H9 (cell line): ENCODE measurements around the gene ACSM4. TPM values are rescaled to one million over a fixed set of nuclear protein-coding genes. Genes with fewer than 3 reads are reported as not detected.

ENCODE experiments used
- DNase-seq: peaks from one replicate; pipeline ENCODE4 v3.0.0-alpha.2; 2017
- H2AFZ ChIP-seq: one replicate; pipeline ENCODE4 v1.6.1; 2013; ENCODE audit warnings: mild to moderate bottlenecking, low read length, control low read depth, moderate library complexity
- H2AK5ac ChIP-seq: 2 replicates; pipeline ENCODE4 v1.6.1; 2013; ENCODE audit warnings: low read length, control low read depth, mixed read lengths; ENCODE audit not compliant: insufficient read length
- H2BK120ac ChIP-seq: one replicate; pipeline ENCODE4 v1.6.1; 2013; ENCODE audit warnings: low read depth, mild to moderate bottlenecking, low read length, control low read depth, inconsistent platforms; ENCODE audit not compliant: poor library complexity, severe bottlenecking
- H2BK12ac ChIP-seq: 2 replicates; pipeline ENCODE4 v1.6.1; 2013; ENCODE audit warnings: low read length, control low read depth, mixed read lengths, low read depth; ENCODE audit not compliant: insufficient read length
- H2BK15ac ChIP-seq: 2 replicates; pipeline ENCODE4 v1.6.1; 2013; ENCODE audit warnings: low read depth, low read length, control low read depth
- H2BK20ac ChIP-seq: one replicate; pipeline ENCODE4 v1.6.1; 2013; ENCODE audit warnings: low read depth, mild to moderate bottlenecking, low read length, control low read depth, inconsistent platforms; ENCODE audit not compliant: poor library complexity, severe bottlenecking
- H2BK5ac ChIP-seq: 2 replicates; pipeline ENCODE4 v1.6.1; 2013; ENCODE audit warnings: low read length, control low read depth, mixed read lengths; ENCODE audit not compliant: insufficient read length
- H3K14ac ChIP-seq: 2 replicates; pipeline ENCODE4 v1.6.1; 2013; ENCODE audit warnings: low read length, control low read depth; ENCODE audit not compliant: insufficient read depth
- H3K18ac ChIP-seq: 2 replicates; pipeline ENCODE4 v1.6.1; 2013; ENCODE audit warnings: low read depth, mild to moderate bottlenecking, mixed read lengths, low read length, control low read depth; ENCODE audit not compliant: insufficient read length
- H3K23ac ChIP-seq: 2 replicates; pipeline ENCODE4 v1.6.1; 2013; ENCODE audit warnings: low read length, control low read depth, mixed read lengths, low read depth; ENCODE audit not compliant: insufficient read length
- H3K23me2 ChIP-seq: 2 replicates; pipeline ENCODE4 v1.6.1; 2013; ENCODE audit warnings: low read depth, mild to moderate bottlenecking, mixed read lengths, low read length, control low read depth; ENCODE audit not compliant: insufficient read length, poor library complexity, severe bottlenecking
- H3K27ac ChIP-seq: 2 replicates; pipeline ENCODE4 v1.5.1; 2013; ENCODE audit warnings: low read length, control low read depth, mixed read lengths, low read depth; ENCODE audit not compliant: insufficient read length
- H3K27me3 ChIP-seq: 2 replicates; pipeline ENCODE4 v1.6.1; 2013; ENCODE audit warnings: low read length, control low read depth, inconsistent platforms; ENCODE audit not compliant: insufficient read depth
- H3K4ac ChIP-seq: 2 replicates; pipeline ENCODE4 v1.6.1; 2013; ENCODE audit warnings: low read depth, mild to moderate bottlenecking, control low read depth, inconsistent platforms, low read length, moderate library complexity
- H3K4me1 ChIP-seq: 2 replicates; pipeline ENCODE4 v1.6.1; 2013; ENCODE audit warnings: low read length, control low read depth, inconsistent platforms; ENCODE audit not compliant: insufficient read depth
- H3K4me2 ChIP-seq: 2 replicates; pipeline ENCODE4 v1.6.1; 2013; ENCODE audit warnings: low read length, control low read depth, mixed read lengths; ENCODE audit not compliant: insufficient read length, insufficient read depth
- H3K56ac ChIP-seq: 2 replicates; pipeline ENCODE4 v1.6.1; 2013; ENCODE audit warnings: low read depth, mild to moderate bottlenecking, mixed read lengths, low read length, control low read depth; ENCODE audit not compliant: insufficient read length
- H3K79me1 ChIP-seq: 2 replicates; pipeline ENCODE4 v1.6.1; 2013; ENCODE audit warnings: low read depth, mild to moderate bottlenecking, moderate library complexity, low read length, control low read depth, inconsistent platforms; ENCODE audit not compliant: insufficient read depth, poor library complexity, severe bottlenecking
- H3K79me2 ChIP-seq: 2 replicates; pipeline ENCODE4 v1.6.1; 2013; ENCODE audit warnings: low read length, control low read depth, inconsistent platforms; ENCODE audit not compliant: insufficient read depth
- H3K9ac ChIP-seq: 2 replicates; pipeline ENCODE4 v1.6.1; 2013; ENCODE audit warnings: low read length, control low read depth, mixed read lengths; ENCODE audit not compliant: insufficient read length; ENCODE audit errors: extremely low read depth
- H3K9me3 ChIP-seq: one replicate; pipeline ENCODE4 v1.6.1; 2013; ENCODE audit warnings: low read depth, low read length, inconsistent platforms; ENCODE audit not compliant: control insufficient read depth
- H3T11ph ChIP-seq: one replicate; pipeline ENCODE4 v1.6.1; 2013; ENCODE audit warnings: mild to moderate bottlenecking, low read length, control low read depth, inconsistent platforms
- H4K20me1 ChIP-seq: one replicate; pipeline ENCODE4 v1.6.1; 2013; ENCODE audit not compliant: control insufficient read depth, insufficient read length, insufficient read depth
- H4K5ac ChIP-seq: 2 replicates; pipeline ENCODE4 v1.6.1; 2013; ENCODE audit warnings: low read depth, mild to moderate bottlenecking, mixed read lengths, low read length, control low read depth; ENCODE audit not compliant: insufficient read length
- H4K8ac ChIP-seq: replicated peaks from 2 replicates; pipeline ENCODE4 v1.6.1; 2013; ENCODE audit warnings: low read length, control low read depth, mixed read lengths, low read depth; ENCODE audit not compliant: insufficient read length
- H4K91ac ChIP-seq: 2 replicates; pipeline ENCODE4 v1.6.1; 2013; ENCODE audit warnings: low read depth, mild to moderate bottlenecking, moderate library complexity, mixed read lengths, low read length, control low read depth; ENCODE audit not compliant: insufficient read length
- H3K27ac Mint-ChIP-seq, 3 experiments: 2 replicates in 2 of 3; 3 replicates in 1 of 3; pipeline ENCODE4 v1.8.0; 2020 to 2021; ENCODE audit warnings: mixed read lengths in 3 of 3, mild to moderate bottlenecking in 1 of 3, moderate library complexity in 1 of 3
- H3K27me3 Mint-ChIP-seq: 2 replicates; pipeline ENCODE4 v1.8.0; 2021; ENCODE audit warnings: low read depth, mild to moderate bottlenecking, moderate library complexity, mixed read lengths
- H3K36me3 Mint-ChIP-seq, 3 experiments: 2 replicates in 2 of 3; 3 replicates in 1 of 3; pipeline ENCODE4 v1.8.0; 2020 to 2021; ENCODE audit warnings: low read depth in 3 of 3, mixed read lengths in 3 of 3; ENCODE audit not compliant: insufficient read depth in 1 of 3
- H3K4me1 Mint-ChIP-seq, 2 experiments: 2 replicates each; pipeline ENCODE4 v1.8.0; 2020; ENCODE audit warnings: mixed read lengths in 2 of 2
- H3K4me3 Mint-ChIP-seq, 2 experiments: 2 replicates in 1 of 2; 3 replicates in 1 of 2; pipeline ENCODE4 v1.8.0; 2020 to 2021; ENCODE audit warnings: mild to moderate bottlenecking in 2 of 2, mixed read lengths in 2 of 2, moderate library complexity in 1 of 2
- H3K9me3 Mint-ChIP-seq, 2 experiments: 2 replicates in 1 of 2; 3 replicates in 1 of 2; pipeline ENCODE4 v1.8.0; 2020; ENCODE audit warnings: mild to moderate bottlenecking in 2 of 2, mixed read lengths in 2 of 2, moderate library complexity in 1 of 2
- WGBS: extraction: QIAGEN DNeasy Blood & Tissue Kit; methylation state at CpG from one replicate; pipeline ENCODE4 v1.1.7; 2013; ENCODE audit warnings: missing lambda C conversion rate, low lambda C conversion rate, mixed read lengths; ENCODE audit not compliant: insufficient read length; ENCODE audit errors: extremely low coverage; 5-methylcytosine and 5-hydroxymethylcytosine counted together
- total RNA-seq: library from RNA; stranded (reverse); gene quantifications from 2 replicates; pipeline ENCODE4 v1.2.1, GENCODE V29; 2021
- TF ChIP-seq, protein P1 (sequence below): fragments of 200-600 bp; sonication (generic); conservative IDR thresholded peaks from 3 replicates; pipeline ENCODE4 v1.8.0; 2021; ENCODE audit warnings: antibody characterized with exemption, mild to moderate bottlenecking

Gene ACSM4
- total RNA-seq, 1 experiment from 2014 or later, result not detected

GRCh38 chr12:7293670-7294069, 10.2 kb upstream of the ACSM4 start:
- Histone ChIP-seq H3K4ac (no peak overlapping the region), H2BK5ac (no peak overlapping the region), H4K91ac (no peak overlapping the region), H3K9me3 (peaks cover 18% of the 10 kb centered on the region), H3K18ac (no peak overlapping the region), H3T11ph (no peak overlapping the region), H3K14ac (no peak overlapping the region), H4K20me1 (no peaks in the 10 kb centered on the region), H3K23me2 (no peaks in the 10 kb centered on the region), H2AK5ac (no peak overlapping the region), H4K5ac (no peak overlapping the region), H3K79me2 (no peaks in the 10 kb centered on the region), H3K9ac (no peak overlapping the region), H2BK120ac (no peak overlapping the region), H3K4me2 (no peak overlapping the region), H3K27me3 (no peaks in the 10 kb centered on the region), H3K4me1 (peaks cover 3% of the 10 kb centered on the region; the same call in 1 of the 2 replicates), H2BK12ac (no peak overlapping the region), H2AFZ (no peak overlapping the region), H3K56ac (no peak overlapping the region), H4K8ac (no peak overlapping the region), H3K23ac (no peak overlapping the region), H2BK20ac (no peak overlapping the region), H2BK15ac (no peak overlapping the region), H3K27ac (no peak overlapping the region), H3K79me1 (no peaks in the 10 kb centered on the region)
- Mint-ChIP-seq H3K36me3 (peaks cover 16 to 32% (median 24%) of the 10 kb centered on the region in 3 experiments), H3K27ac (no peak overlapping the region), H3K4me3 (no peak overlapping the region), H3K27me3 (peaks cover 1% of the 10 kb centered on the region), H3K4me1 (peaks cover 43 to 49% of the 10 kb centered on the region in 2 experiments), H3K9me3 (peaks cover 24 to 31% of the 10 kb centered on the region in 2 experiments)
- no CpG with 5 or more reads among the region's 1 CpG for WGBS
- TF ChIP-seq, protein P1, sequence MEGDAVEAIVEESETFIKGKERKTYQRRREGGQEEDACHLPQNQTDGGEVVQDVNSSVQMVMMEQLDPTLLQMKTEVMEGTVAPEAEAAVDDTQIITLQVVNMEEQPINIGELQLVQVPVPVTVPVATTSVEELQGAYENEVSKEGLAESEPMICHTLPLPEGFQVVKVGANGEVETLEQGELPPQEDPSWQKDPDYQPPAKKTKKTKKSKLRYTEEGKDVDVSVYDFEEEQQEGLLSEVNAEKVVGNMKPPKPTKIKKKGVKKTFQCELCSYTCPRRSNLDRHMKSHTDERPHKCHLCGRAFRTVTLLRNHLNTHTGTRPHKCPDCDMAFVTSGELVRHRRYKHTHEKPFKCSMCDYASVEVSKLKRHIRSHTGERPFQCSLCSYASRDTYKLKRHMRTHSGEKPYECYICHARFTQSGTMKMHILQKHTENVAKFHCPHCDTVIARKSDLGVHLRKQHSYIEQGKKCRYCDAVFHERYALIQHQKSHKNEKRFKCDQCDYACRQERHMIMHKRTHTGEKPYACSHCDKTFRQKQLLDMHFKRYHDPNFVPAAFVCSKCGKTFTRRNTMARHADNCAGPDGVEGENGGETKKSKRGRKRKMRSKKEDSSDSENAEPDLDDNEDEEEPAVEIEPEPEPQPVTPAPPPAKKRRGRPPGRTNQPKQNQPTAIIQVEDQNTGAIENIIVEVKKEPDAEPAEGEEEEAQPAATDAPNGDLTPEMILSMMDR, result no peak
- DNase-seq, result no peak
